ENCODE results near the gene ACSF3.

DNA sequence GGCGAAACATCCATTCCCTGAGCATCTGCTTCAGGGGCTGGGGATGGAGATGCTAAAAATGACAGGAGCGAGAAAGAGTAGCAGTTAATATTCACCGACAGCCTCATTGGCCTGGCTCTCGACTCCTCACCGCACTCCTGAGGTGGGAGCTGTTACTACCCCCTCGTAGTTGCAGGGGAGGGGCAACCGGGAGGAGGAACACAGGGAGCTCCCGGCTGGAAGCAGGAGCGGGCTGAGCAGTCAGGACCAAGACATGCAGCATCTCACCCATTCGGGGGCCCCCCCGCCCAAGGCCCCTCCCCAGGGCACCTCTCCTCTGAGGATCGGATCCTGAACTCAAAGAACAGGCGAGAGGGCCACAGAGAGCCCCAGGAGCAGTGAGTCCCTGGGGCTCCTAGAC is 4.5 kb upstream of the ACSF3 start:
- TF ChIP-seq GATA3 (IDR thresholded peaks at IDR 0.05; ENCODE audit: low read depth, low read length) (no peak), GATA2 (IDR thresholded peaks at IDR 0.05; ENCODE audit: low read depth, low read length) (no peak)

Measured in SH-SY5Y (cell line).